SHP77 treated with DMSO at 0.1 percent for 48 hours (cell line): ENCODE results near the gene PSG5.
"Not testable (repeated sequence)": the region's sequence is repeated elsewhere in the genome, so short reads cannot be mapped to it uniquely, and the experiment has no call there.

ENCODE experiments used
- DNase-seq: peaks from one replicate; lab custom pipeline; 2025; lab: John Stamatoyannopoulos, UW

The PSG5 gene

GRCh38 chr19:43186311-43186935, at the start of gene PSG5:
Gene PSG5, minus strand, starts transcription at chr19:43186536. Its CDS starts 131 bp downstream, at chr19:43186405.
- not testable (repeated sequence) for DNase-seq

GRCh38 chr19:43235686-43236085, 49.4 kb upstream of the PSG5 start:
- not testable (repeated sequence) for DNase-seq

GRCh38 chr19:43229315-43229714, 43.0 kb upstream of the PSG5 start:
- no peak for DNase-seq

GRCh38 chr19:43228730-43229129, 42.4 kb upstream of the PSG5 start:
- not testable (repeated sequence) for DNase-seq

- DNase-seq, result not testable (repeated sequence)
Measured at GRCh38 chr19:43226986-43227385, 40.6 kb upstream of the PSG5 start.

- no peak for DNase-seq
Measured at GRCh38 chr19:43224855-43225253, 38.5 kb upstream of the PSG5 start.

- DNase-seq, result not testable (repeated sequence)
Measured at GRCh38 chr19:43224201-43224854, 38.0 kb upstream of the PSG5 start.

- not testable (repeated sequence) for DNase-seq
Measured at GRCh38 chr19:43221891-43222290, 35.6 kb upstream of the PSG5 start.

GRCh38 chr19:43219136-43219535, 32.8 kb upstream of the PSG5 start:
- DNase-seq, result not testable (repeated sequence)

GRCh38 chr19:43215881-43216280, 29.5 kb upstream of the PSG5 start:
- not testable (repeated sequence) for DNase-seq

GRCh38 chr19:43207991-43208390, 21.7 kb upstream of the PSG5 start:
- no peak for DNase-seq

- DNase-seq, result not testable (repeated sequence)
Measured at GRCh38 chr19:43207174-43207573, 20.8 kb upstream of the PSG5 start.

GRCh38 chr19:43205471-43206105, 19.3 kb upstream of the PSG5 start, which contains the start of gene PSG4:
Gene PSG4, minus strand, starts transcription at chr19:43205638. Its CDS starts 102 bp downstream, at chr19:43205536.
- not testable (repeated sequence) for DNase-seq

- not testable (repeated sequence) for DNase-seq
Measured at GRCh38 chr19:43203611-43204010, 17.3 kb upstream of the PSG5 start.

- not testable (repeated sequence) for DNase-seq
Measured at GRCh38 chr19:43201891-43202290, 15.6 kb upstream of the PSG5 start.

GRCh38 chr19:43201337-43201801, 15.0 kb upstream of the PSG5 start:
- DNase-seq, result not testable (repeated sequence)

- DNase-seq, result not testable (repeated sequence)
Measured at GRCh38 chr19:43198686-43199419, 12.5 kb upstream of the PSG5 start.

- not testable (repeated sequence) for DNase-seq
Measured at GRCh38 chr19:43197666-43198397, 11.5 kb upstream of the PSG5 start.

- DNase-seq, result not testable (repeated sequence)
Measured at GRCh38 chr19:43194397-43194796, 8.1 kb upstream of the PSG5 start.

- DNase-seq, result not testable (repeated sequence)
Measured at GRCh38 chr19:43192381-43193155, 6.2 kb upstream of the PSG5 start.

GRCh38 chr19:43188092-43188491, 1.8 kb upstream of the PSG5 start:
- DNase-seq, result not testable (repeated sequence)
